Mucosa of descending colon (tissue), 3 donors: ENCODE results near the gene TBL3. TPM values are rescaled to one million over a fixed set of nuclear protein-coding genes. Genes with fewer than 3 reads are reported as not detected.
A peak's percentile ranks its signal among the peaks of the same experiment; 100 is the strongest.

Experiments used
- ATAC-seq: fragments of 200-7000 bp; cut with Tn5 transposase; one replicate; pipeline ENCODE4 v1.9.1; 2020; ENCODE audit warnings: mild to moderate bottlenecking, moderate library complexity
- DNase-seq, 3 donors: peaks; one replicate each; pipeline ENCODE4 v3.0.0-alpha.2; 2020
- H3K36me3 ChIP-seq: fragments of 200-600 bp; one replicate; pipeline ENCODE4 v1.8.0; 2021; ENCODE audit warnings: low read depth, mild to moderate bottlenecking
- H3K4me1 ChIP-seq: fragments of 200-600 bp; one replicate; pipeline ENCODE4 v1.8.0; 2021; ENCODE audit warnings: low read depth, mild to moderate bottlenecking
- H3K4me3 ChIP-seq: fragments of 200-600 bp; one replicate; pipeline ENCODE4 v1.8.0; 2021; ENCODE audit warnings: mild to moderate bottlenecking
- H3K9me3 ChIP-seq: fragments of 200-600 bp; one replicate; pipeline ENCODE4 v1.8.0; 2021; ENCODE audit warnings: mild to moderate bottlenecking
- CTCF ChIP-seq: fragments of 200-600 bp; IDR thresholded peaks from one replicate; pipeline ENCODE4 v1.8.0; 2022; ENCODE audit warnings: antibody characterized with exemption, mild to moderate bottlenecking
- intact Hi-C, 2 donors: fragments of 100-400 bp; cut with DNase I in 1 of 2; cut with micrococcal nuclease in 1 of 2; formaldehyde crosslinking; loops; one replicate each; pipeline versions ENCODE4 v1.11.0 to v1.11.1; 2022; cut with DNase I, micrococcal nuclease
- total RNA-seq, 3 donors: library from RNA; stranded (reverse); fragmentation: NEBNext Ultra II Directional in 2 of 3; extraction: Animal tissue kit (Norgen Biotek cat#: 25700) in 2 of 3; gene quantifications; one replicate each; pipeline versions ENCODE4 v1.2.1 to v1.2.4, GENCODE V29; 2021 to 2023
- donor health status: DM: no; HTN: no; CAD: no; lungs with moderate emphysema.
- donor health status: DM: no; HTN: no; CAD: no.
- donor health status: DM: no; HTN: yes; CAD: no.

Gene TBL3
- total RNA-seq, 3 donors from 2014 or later, result 21.6 to 25.5 (median 24.0) TPM

- TF ChIP-seq CTCF, result no peak
- intact Hi-C loops, result no loop called here
- DNase-seq (peak; percentile 82 to 83 (median 82)), ATAC-seq (peak; percentile 38)
- no peaks in the 10 kb centered on the region for H3K9me3 ChIP-seq
- H3K4me3 ChIP-seq, result no peak overlapping the region
- peaks cover 56% of the 10 kb centered on the region for H3K4me1 ChIP-seq
- H3K36me3 ChIP-seq, result no peaks in the 10 kb centered on the region
Observed at GRCh38 chr16:1982013-1982433, 10.2 kb downstream of the TBL3 start.

- no peaks in the 10 kb centered on the region for H3K9me3 ChIP-seq
- no peak for ATAC-seq
- H3K36me3 ChIP-seq, result no peaks in the 10 kb centered on the region
- no peak overlapping the region for H3K4me3 ChIP-seq
- DNase-seq, result no peak
- H3K4me1 ChIP-seq, result peaks cover 56% of the 10 kb centered on the region
- intact Hi-C loops, result no loop called here
- TF ChIP-seq CTCF, result no peak
Observed at GRCh38 chr16:1982991-1983543, 11.2 kb downstream of the TBL3 start.

- peaks cover 55% of the 10 kb centered on the region for H3K4me1 ChIP-seq
- TF ChIP-seq CTCF, result no peak
Observed at GRCh38 chr16:1983544-1984346, 11.9 kb downstream of the TBL3 start, which contains the start of gene GFER. TSS of gene GFER (plus strand) at chr16:1984193. CDS start at chr16:1984219, 26 bp downstream.

GRCh38 chr16:1984347-1985225 lies 12.7 kb downstream of the TBL3 start:
- Histone ChIP-seq H3K36me3 (no peaks in the 10 kb centered on the region), H3K4me3 (peak overlapping the region; percentile 83), H3K9me3 (no peaks in the 10 kb centered on the region), H3K4me1 (peaks cover 59% of the 10 kb centered on the region)
- ATAC-seq (peak; percentile 1), DNase-seq (peak in 2 of 3 donors; percentile 65 to 77)
- TF ChIP-seq CTCF, result no peak
- intact Hi-C loops, result no loop called here

More at GRCh38 chr16:1983544-1984346, 11.9 kb downstream of the TBL3 start, which contains the start of gene GFER:
- peak; percentile 89 to 96 (median 93) for DNase-seq
- no peaks in the 10 kb centered on the region for H3K9me3 ChIP-seq
- H3K36me3 ChIP-seq, result no peaks in the 10 kb centered on the region
- ATAC-seq, result peak; percentile 66
- intact Hi-C loops, result no loop called here
- peak within 1 kb of the TSS; percentile 83 for H3K4me3 ChIP-seq

- TF ChIP-seq CTCF, result no peak
- H3K4me1 ChIP-seq, result peaks cover 58% of the 10 kb centered on the region
- no peaks in the 10 kb centered on the region for H3K9me3 ChIP-seq
- no peak overlapping the region for H3K4me3 ChIP-seq
- intact Hi-C loops, result no loop called here
- ATAC-seq (peak; percentile 40), DNase-seq (peak; percentile 72 to 83 (median 78))
- no peaks in the 10 kb centered on the region for H3K36me3 ChIP-seq
Observed at GRCh38 chr16:1985466-1986150, 13.8 kb downstream of the TBL3 start.
